WTC11 (cell line): ENCODE data around the gene PAMR1. TPM values are rescaled to one million over a fixed set of nuclear protein-coding genes. Genes with fewer than 3 reads are reported as not detected.

Source experiments
- ATAC-seq: fragments of 200-7000 bp; cut with Tn5 transposase; 2 replicates; pipeline ENCODE4 v1.10.0; 2021; ENCODE audit warnings: mild to moderate bottlenecking, moderate library complexity
- CTCF ChIA-PET: fragments of 300-600 bp; sonication (Branson Sonifier 250); formaldehyde crosslinking; loops from one replicate; lab custom pipeline; 2021; ENCODE audit warnings: antibody characterized with exemption; lab: Charles Lee
- POLR2A ChIA-PET: fragments of 350-600 bp; sonication (Branson Sonifier 250); formaldehyde crosslinking; loops from one replicate; lab custom pipeline; 2021; ENCODE audit warnings: antibody characterized with exemption; lab: Charles Lee
- DNase-seq: peaks from one replicate; pipeline ENCODE4 v3.0.0; 2021; ENCODE audit warnings: low spot score
- H3K27ac Mint-ChIP-seq: 2 replicates; pipeline ENCODE4 v1.8.0; 2021; ENCODE audit warnings: mixed read lengths
- H3K27me3 Mint-ChIP-seq: 2 replicates; pipeline ENCODE4 v1.8.0; 2021; ENCODE audit warnings: low read depth, mild to moderate bottlenecking, moderate library complexity, mixed read lengths
- H3K36me3 Mint-ChIP-seq: 2 replicates; pipeline ENCODE4 v1.8.0; 2021; ENCODE audit warnings: mixed read lengths
- H3K4me1 Mint-ChIP-seq: 2 replicates; pipeline ENCODE4 v1.8.0; 2022; ENCODE audit warnings: mixed read lengths
- H3K4me3 Mint-ChIP-seq: 2 replicates; pipeline ENCODE4 v1.8.0; 2021; ENCODE audit warnings: mild to moderate bottlenecking, moderate library complexity, mixed read lengths
- H3K9me3 Mint-ChIP-seq: 2 replicates; pipeline ENCODE4 v1.8.0; 2021; ENCODE audit warnings: mixed read lengths
- ATF1 ChIP-seq: sonication (generic); formaldehyde crosslinking; IDR thresholded peaks from 2 replicates; pipeline ENCODE4 v1.8.1; 2023; ENCODE audit warnings: mild to moderate bottlenecking, moderate library complexity, missing genetic modification reagents
- CREB1 ChIP-seq: sonication (generic); formaldehyde crosslinking; IDR thresholded peaks from 2 replicates; pipeline ENCODE4 v1.8.0; 2023; ENCODE audit warnings: mild to moderate bottlenecking, missing genetic modification reagents
- ERG ChIP-seq: fragments of 250-450 bp; sonication (Bioruptor Pico); IDR thresholded peaks from 2 replicates; pipeline ENCODE4 v1.8.0; 2021; ENCODE audit warnings: mild to moderate bottlenecking
- GRHL2 ChIP-seq: fragments of 250-450 bp; sonication (Bioruptor Pico); IDR thresholded peaks from 2 replicates; pipeline ENCODE4 v1.8.0; 2022; ENCODE audit warnings: mild to moderate bottlenecking, moderate library complexity; ENCODE audit not compliant: insufficient replicate concordance, severe bottlenecking
- KAT7 ChIP-seq: sonication (generic); formaldehyde crosslinking; IDR thresholded peaks from 2 replicates; pipeline ENCODE4 v1.8.1; 2023; ENCODE audit warnings: missing genetic modification reagents, mild to moderate bottlenecking, borderline replicate concordance
- MXD4 ChIP-seq: fragments of 250-450 bp; sonication (Bioruptor Pico); IDR thresholded peaks from 2 replicates; pipeline ENCODE4 v1.8.0; 2021; ENCODE audit warnings: mild to moderate bottlenecking, moderate library complexity, borderline replicate concordance
- PRDM15 ChIP-seq: sonication (generic); formaldehyde crosslinking; IDR thresholded peaks from 2 replicates; pipeline ENCODE4 v1.8.0; 2022; ENCODE audit warnings: missing genetic modification reagents
- SOX15 ChIP-seq: fragments of 250-450 bp; sonication (Bioruptor Pico); IDR thresholded peaks from 2 replicates; pipeline ENCODE4 v1.9.0; 2021; ENCODE audit warnings: mild to moderate bottlenecking
- USF1 ChIP-seq: sonication (generic); formaldehyde crosslinking; IDR thresholded peaks from 2 replicates; pipeline ENCODE4 v1.8.0; 2022; ENCODE audit warnings: mild to moderate bottlenecking, missing genetic modification reagents
- ZNF317 ChIP-seq: sonication (generic); formaldehyde crosslinking; IDR thresholded peaks from 2 replicates; pipeline ENCODE4 v1.8.1; 2023; ENCODE audit warnings: low read depth, mild to moderate bottlenecking, moderate library complexity, missing genetic modification reagents, borderline replicate concordance
- ZNF416 ChIP-seq: fragments of 250-450 bp; sonication (Bioruptor Pico); IDR thresholded peaks from 2 replicates; pipeline ENCODE4 v1.9.0; 2021; ENCODE audit warnings: mild to moderate bottlenecking, inconsistent platforms
- ZNF532 ChIP-seq: fragments of 250-450 bp; sonication (Bioruptor Pico); IDR thresholded peaks from 2 replicates; pipeline ENCODE4 v1.9.0; 2021; ENCODE audit warnings: mild to moderate bottlenecking, borderline replicate concordance
- total RNA-seq: library from RNA; stranded (reverse); gene quantifications from 3 replicates; pipeline ENCODE4 v1.2.3, GENCODE V29; 2021
- TF ChIP-seq, protein P1 (sequence below): sonication (generic); formaldehyde crosslinking; IDR thresholded peaks from 2 replicates; pipeline ENCODE4 v1.8.1; 2023; ENCODE audit warnings: mild to moderate bottlenecking, missing genetic modification reagents, moderate library complexity
- TF ChIP-seq, protein P2 (sequence below): sonication (generic); formaldehyde crosslinking; IDR thresholded peaks from 2 replicates; pipeline ENCODE4 v1.8.1; 2022; ENCODE audit warnings: low read depth, mild to moderate bottlenecking, moderate library complexity, missing genetic modification reagents, borderline replicate concordance
- TF ChIP-seq, protein P3 (sequence below): sonication (generic); formaldehyde crosslinking; IDR thresholded peaks from 2 replicates; pipeline ENCODE4 v1.8.1; 2022; ENCODE audit warnings: mild to moderate bottlenecking, missing genetic modification reagents, moderate library complexity, borderline replicate concordance

Gene PAMR1
- total RNA-seq, 1 experiment from 2014 or later: 3.2 TPM

DNA sequence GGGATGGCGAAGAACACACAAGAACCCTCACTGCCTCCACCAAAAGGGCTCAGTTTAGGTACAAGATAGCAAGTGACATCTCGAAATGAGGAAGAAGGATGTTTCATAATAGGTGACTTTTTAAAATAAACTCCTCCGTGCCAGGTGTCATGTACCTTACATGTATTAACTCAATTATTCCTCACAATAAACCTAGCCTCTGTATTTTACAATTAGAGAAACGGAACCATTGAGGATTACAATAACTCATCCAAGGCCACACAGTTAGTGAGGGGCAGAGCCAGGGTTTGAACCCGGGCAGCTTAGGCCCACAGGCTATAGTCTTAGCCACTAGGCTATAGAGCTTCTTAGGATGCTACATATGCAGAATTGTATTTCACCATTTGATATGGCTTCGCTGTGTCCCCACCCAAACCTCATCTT, 965 bp upstream of the PAMR1 start (continued):
- TF ChIP-seq ERG (CRISPR knock-in tag): peak; percentile 91
- TF ChIP-seq ZNF532 (CRISPR knock-in tag): peak; percentile 89; the same call in 1 of the 2 replicates
- TF ChIP-seq ZNF416 (CRISPR knock-in tag): peak; percentile 72; the same call in 1 of the 2 replicates
- TF ChIP-seq CREB1 (CRISPR knock-in tag): no peak
- TF ChIP-seq, protein P1, sequence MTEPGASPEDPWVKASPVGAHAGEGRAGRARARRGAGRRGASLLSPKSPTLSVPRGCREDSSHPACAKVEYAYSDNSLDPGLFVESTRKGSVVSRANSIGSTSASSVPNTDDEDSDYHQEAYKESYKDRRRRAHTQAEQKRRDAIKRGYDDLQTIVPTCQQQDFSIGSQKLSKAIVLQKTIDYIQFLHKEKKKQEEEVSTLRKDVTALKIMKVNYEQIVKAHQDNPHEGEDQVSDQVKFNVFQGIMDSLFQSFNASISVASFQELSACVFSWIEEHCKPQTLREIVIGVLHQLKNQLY (CRISPR knock-in tag): no peak
- TF ChIP-seq KAT7 (CRISPR knock-in tag): no peak
- TF ChIP-seq, protein P2, sequence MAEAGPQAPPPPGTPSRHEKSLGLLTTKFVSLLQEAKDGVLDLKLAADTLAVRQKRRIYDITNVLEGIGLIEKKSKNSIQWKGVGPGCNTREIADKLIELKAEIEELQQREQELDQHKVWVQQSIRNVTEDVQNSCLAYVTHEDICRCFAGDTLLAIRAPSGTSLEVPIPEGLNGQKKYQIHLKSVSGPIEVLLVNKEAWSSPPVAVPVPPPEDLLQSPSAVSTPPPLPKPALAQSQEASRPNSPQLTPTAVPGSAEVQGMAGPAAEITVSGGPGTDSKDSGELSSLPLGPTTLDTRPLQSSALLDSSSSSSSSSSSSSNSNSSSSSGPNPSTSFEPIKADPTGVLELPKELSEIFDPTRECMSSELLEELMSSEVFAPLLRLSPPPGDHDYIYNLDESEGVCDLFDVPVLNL (CRISPR knock-in tag): no peak
- TF ChIP-seq, protein P3, sequence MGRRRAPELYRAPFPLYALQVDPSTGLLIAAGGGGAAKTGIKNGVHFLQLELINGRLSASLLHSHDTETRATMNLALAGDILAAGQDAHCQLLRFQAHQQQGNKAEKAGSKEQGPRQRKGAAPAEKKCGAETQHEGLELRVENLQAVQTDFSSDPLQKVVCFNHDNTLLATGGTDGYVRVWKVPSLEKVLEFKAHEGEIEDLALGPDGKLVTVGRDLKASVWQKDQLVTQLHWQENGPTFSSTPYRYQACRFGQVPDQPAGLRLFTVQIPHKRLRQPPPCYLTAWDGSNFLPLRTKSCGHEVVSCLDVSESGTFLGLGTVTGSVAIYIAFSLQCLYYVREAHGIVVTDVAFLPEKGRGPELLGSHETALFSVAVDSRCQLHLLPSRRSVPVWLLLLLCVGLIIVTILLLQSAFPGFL (CRISPR knock-in tag): no peak
- TF ChIP-seq, all 79 proteins: peak for 9

- TF ChIP-seq MXD4 (CRISPR knock-in tag): no peak
- no peak for TF ChIP-seq KAT7 (CRISPR knock-in tag)
- TF ChIP-seq USF1 (CRISPR knock-in tag): no peak
- TF ChIP-seq ZNF317 (CRISPR knock-in tag): no peak
- no peak for TF ChIP-seq PRDM15 (CRISPR knock-in tag)
- TF ChIP-seq SOX15 (CRISPR knock-in tag): no peak
- TF ChIP-seq ATF1 (CRISPR knock-in tag): no peak
- TF ChIP-seq GRHL2 (CRISPR knock-in tag): no peak
- Mint-ChIP-seq H3K4me3 (peak overlapping the region; percentile 84), H3K9me3 (peaks cover 8% of the 10 kb centered on the region), H3K36me3 (no peaks in the 10 kb centered on the region; the same call in 1 of the 2 replicates), H3K4me1 (peaks cover 32% of the 10 kb centered on the region), H3K27ac (no peak overlapping the region), H3K27me3 (peaks cover 65% of the 10 kb centered on the region)
- ATAC-seq (no peak), DNase-seq (no peak)
- ChIA-PET CTCF (interaction anchor here (0.7 to 3.3 kb wide), 7 partner anchors 10 to 734 kb away, joined by 3 to 28 read pairs (median 4); partner anchors contain the start of gene FJX1), POLR2A (no interaction called here)
Measured at GRCh38 chr11:35524780-35525179, 636 bp downstream of the PAMR1 start.
